DND-41 (cell line): Measurements from ENCODE around the gene ZRANB1.

ENCODE experiments used
- CTCF ChIP-seq: IDR thresholded peaks from 2 replicates; pipeline ENCODE4 v1.5.1; 2012; ENCODE audit warnings: borderline replicate concordance, low read length, moderate library complexity, mild to moderate bottlenecking; ENCODE audit not compliant: poor library complexity, severe bottlenecking; ENCODE audit errors: extremely low read depth
- EZH2 ChIP-seq: IDR thresholded peaks from 3 replicates; pipeline ENCODE4 v1.6.1; 2012; ENCODE audit warnings: borderline replicate concordance, low read depth, mild to moderate bottlenecking, moderate library complexity, low read length, inconsistent platforms; ENCODE audit not compliant: severe bottlenecking

- TF ChIP-seq CTCF (no peak), EZH2 (no peak)
Observed at GRCh38 chr10:125034675-125035074, 92.8 kb downstream of the ZRANB1 start.
